Activated T-helper 1 cell treated with anti-CD3 and anti-CD28 coated beads, Interleukin-12 subunit alpha, Interleukin-12 subunit beta, Interleukin-2, Interleukin-4 antibody, amounts not matched to agents 30 ng/mL and 10 ng/mL and 1 ng/mL, durations not matched to agents 14 hours and 24 hours and 36 hours (primary cell): ENCODE results near the gene COL5A1. TPM values are rescaled to one million over a fixed set of nuclear protein-coding genes. Genes with fewer than 3 reads are reported as not detected.

Source experiments
- DNase-seq: peaks from one replicate; pipeline ENCODE4 v3.0.0; 2021; ENCODE audit warnings: low spot score
- H3K27ac Mint-ChIP-seq: one replicate; pipeline ENCODE4 v1.8.0; 2021; ENCODE audit warnings: mild to moderate bottlenecking, mixed read lengths
- H3K27me3 Mint-ChIP-seq: one replicate; pipeline ENCODE4 v1.8.0; 2022; ENCODE audit warnings: mild to moderate bottlenecking, moderate library complexity, mixed read lengths; ENCODE audit not compliant: insufficient read depth
- H3K36me3 Mint-ChIP-seq: one replicate; pipeline ENCODE4 v1.8.0; 2021; ENCODE audit warnings: low read depth, mixed read lengths
- H3K4me1 Mint-ChIP-seq: one replicate; pipeline ENCODE4 v1.8.0; 2021; ENCODE audit warnings: low read depth, mixed read lengths
- H3K4me3 Mint-ChIP-seq: one replicate; pipeline ENCODE4 v1.8.0; 2021; ENCODE audit warnings: mild to moderate bottlenecking, moderate library complexity, mixed read lengths
- H3K9me3 Mint-ChIP-seq: one replicate; pipeline ENCODE4 v1.8.0; 2021; ENCODE audit warnings: mixed read lengths
- intact Hi-C: fragments of 100-400 bp; cut with micrococcal nuclease; formaldehyde crosslinking; loops from one replicate; pipeline ENCODE4 v1.15.1; 2024
- total RNA-seq: library from RNA; stranded (reverse); gene quantifications from 2 replicates; pipeline ENCODE4 v1.2.3, GENCODE V29; 2022

COL5A1 gene
- total RNA-seq, 1 donor from 2014 or later = not detected

- H3K9me3 Mint-ChIP-seq = peaks cover 2% of the 10 kb centered on the region
- H3K27me3 Mint-ChIP-seq = no peaks in the 10 kb centered on the region
- no peaks in the 10 kb centered on the region for H3K36me3 Mint-ChIP-seq
- H3K27ac Mint-ChIP-seq = no peak overlapping the region
- intact Hi-C loops = no loop called here
- H3K4me3 Mint-ChIP-seq = no peak overlapping the region
- no peaks in the 10 kb centered on the region for H3K4me1 Mint-ChIP-seq
- DNase-seq = no peak
Measured at GRCh38 chr9:134753191-134753590, 111.6 kb downstream of the COL5A1 start.

- H3K27me3 Mint-ChIP-seq = no peaks in the 10 kb centered on the region
- no peak overlapping the region for H3K4me3 Mint-ChIP-seq
- intact Hi-C loops = no loop called here
- H3K27ac Mint-ChIP-seq = no peak overlapping the region
- no peak for DNase-seq
- no peaks in the 10 kb centered on the region for H3K36me3 Mint-ChIP-seq
- no peaks in the 10 kb centered on the region for H3K4me1 Mint-ChIP-seq
- peaks cover 6% of the 10 kb centered on the region for H3K9me3 Mint-ChIP-seq
Measured at GRCh38 chr9:134755221-134755907, 113.8 kb downstream of the COL5A1 start.

- H3K36me3 Mint-ChIP-seq = no peaks in the 10 kb centered on the region
- DNase-seq = no peak
- no peaks in the 10 kb centered on the region for H3K27me3 Mint-ChIP-seq
- H3K4me3 Mint-ChIP-seq = no peak overlapping the region
- H3K27ac Mint-ChIP-seq = no peak overlapping the region
- H3K9me3 Mint-ChIP-seq = peaks cover 13% of the 10 kb centered on the region
- intact Hi-C loops = no loop called here
- H3K4me1 Mint-ChIP-seq = no peaks in the 10 kb centered on the region
Measured at GRCh38 chr9:134756098-134756497, 114.5 kb downstream of the COL5A1 start.

GRCh38 chr9:134757216-134757975, 115.8 kb downstream of the COL5A1 start:
- Mint-ChIP-seq H3K4me3 (no peak overlapping the region), H3K27ac (no peak overlapping the region), H3K4me1 (no peaks in the 10 kb centered on the region), H3K27me3 (no peaks in the 10 kb centered on the region), H3K36me3 (no peaks in the 10 kb centered on the region), H3K9me3 (peaks cover 16% of the 10 kb centered on the region)
- DNase-seq = no peak
- intact Hi-C loops = no loop called here

GRCh38 chr9:134758949-134759607, 117.5 kb downstream of the COL5A1 start:
- intact Hi-C loops = no loop called here
- Mint-ChIP-seq H3K4me3 (no peak overlapping the region), H3K9me3 (peaks cover 16% of the 10 kb centered on the region), H3K4me1 (no peaks in the 10 kb centered on the region), H3K27ac (no peak overlapping the region), H3K27me3 (no peaks in the 10 kb centered on the region), H3K36me3 (no peaks in the 10 kb centered on the region)
- no peak for DNase-seq

GRCh38 chr9:134759913-134760312, 118.3 kb downstream of the COL5A1 start:
- no peaks in the 10 kb centered on the region for H3K36me3 Mint-ChIP-seq
- peaks cover 16% of the 10 kb centered on the region for H3K9me3 Mint-ChIP-seq
- intact Hi-C loops = no loop called here
- no peak overlapping the region for H3K27ac Mint-ChIP-seq
- no peak overlapping the region for H3K4me3 Mint-ChIP-seq
- DNase-seq = no peak
- no peaks in the 10 kb centered on the region for H3K4me1 Mint-ChIP-seq
- H3K27me3 Mint-ChIP-seq = no peaks in the 10 kb centered on the region

- Mint-ChIP-seq H3K4me1 (no peaks in the 10 kb centered on the region), H3K36me3 (no peaks in the 10 kb centered on the region), H3K4me3 (no peak overlapping the region), H3K9me3 (peaks cover 16% of the 10 kb centered on the region), H3K27me3 (no peaks in the 10 kb centered on the region), H3K27ac (no peak overlapping the region)
- no peak for DNase-seq
- intact Hi-C loops = no loop called here
Measured at GRCh38 chr9:134760750-134761420, 119.3 kb downstream of the COL5A1 start.

GRCh38 chr9:134764473-134765269, 123.1 kb downstream of the COL5A1 start:
- H3K4me1 Mint-ChIP-seq = no peaks in the 10 kb centered on the region
- H3K36me3 Mint-ChIP-seq = no peaks in the 10 kb centered on the region
- H3K27ac Mint-ChIP-seq = no peak overlapping the region
- no peak for DNase-seq
- peaks cover 16% of the 10 kb centered on the region for H3K9me3 Mint-ChIP-seq
- H3K27me3 Mint-ChIP-seq = no peaks in the 10 kb centered on the region
- intact Hi-C loops = no loop called here
- H3K4me3 Mint-ChIP-seq = no peak overlapping the region

GRCh38 chr9:134765785-134766184, 124.2 kb downstream of the COL5A1 start:
- no peaks in the 10 kb centered on the region for H3K4me1 Mint-ChIP-seq
- no peak overlapping the region for H3K27ac Mint-ChIP-seq
- peaks cover 6% of the 10 kb centered on the region for H3K9me3 Mint-ChIP-seq
- intact Hi-C loops = no loop called here
- H3K4me3 Mint-ChIP-seq = no peak overlapping the region
- H3K36me3 Mint-ChIP-seq = no peaks in the 10 kb centered on the region
- DNase-seq = no peak
- no peaks in the 10 kb centered on the region for H3K27me3 Mint-ChIP-seq

GRCh38 chr9:134766587-134766986, 125.0 kb downstream of the COL5A1 start:
- intact Hi-C loops = no loop called here

GRCh38 chr9:134768332-134768708, 126.7 kb downstream of the COL5A1 start:
- H3K9me3 Mint-ChIP-seq = no peaks in the 10 kb centered on the region
- no peak overlapping the region for H3K27ac Mint-ChIP-seq
- H3K27me3 Mint-ChIP-seq = no peaks in the 10 kb centered on the region
- no peaks in the 10 kb centered on the region for H3K36me3 Mint-ChIP-seq
- no peak for DNase-seq
- no peak overlapping the region for H3K4me3 Mint-ChIP-seq
- intact Hi-C loops = no loop called here
- H3K4me1 Mint-ChIP-seq = no peaks in the 10 kb centered on the region

More at GRCh38 chr9:134766587-134766986, 125.0 kb downstream of the COL5A1 start:
- no peak overlapping the region for H3K4me3 Mint-ChIP-seq
- DNase-seq = no peak
- H3K27ac Mint-ChIP-seq = no peak overlapping the region
- H3K36me3 Mint-ChIP-seq = no peaks in the 10 kb centered on the region
- H3K27me3 Mint-ChIP-seq = no peaks in the 10 kb centered on the region
- H3K4me1 Mint-ChIP-seq = no peaks in the 10 kb centered on the region
- H3K9me3 Mint-ChIP-seq = no peaks in the 10 kb centered on the region

- Mint-ChIP-seq H3K4me3 (no peak overlapping the region), H3K4me1 (no peaks in the 10 kb centered on the region), H3K9me3 (no peaks in the 10 kb centered on the region), H3K36me3 (no peaks in the 10 kb centered on the region), H3K27me3 (no peaks in the 10 kb centered on the region), H3K27ac (no peak overlapping the region)
- intact Hi-C loops = no loop called here
- no peak for DNase-seq
Measured at GRCh38 chr9:134768709-134769351, 127.2 kb downstream of the COL5A1 start.
